ENCODE data around the gene DNMBP. TPM values are rescaled to one million over a fixed set of nuclear protein-coding genes. Genes with fewer than 3 reads are reported as not detected.

Gene DNMBP
- total and polyA plus RNA-seq, 2 of the 8 experiments (the other 6 are each of a cell fraction or from before 2014, with no cell fraction given) = 19.1 to 26.4 TPM

DNA sequence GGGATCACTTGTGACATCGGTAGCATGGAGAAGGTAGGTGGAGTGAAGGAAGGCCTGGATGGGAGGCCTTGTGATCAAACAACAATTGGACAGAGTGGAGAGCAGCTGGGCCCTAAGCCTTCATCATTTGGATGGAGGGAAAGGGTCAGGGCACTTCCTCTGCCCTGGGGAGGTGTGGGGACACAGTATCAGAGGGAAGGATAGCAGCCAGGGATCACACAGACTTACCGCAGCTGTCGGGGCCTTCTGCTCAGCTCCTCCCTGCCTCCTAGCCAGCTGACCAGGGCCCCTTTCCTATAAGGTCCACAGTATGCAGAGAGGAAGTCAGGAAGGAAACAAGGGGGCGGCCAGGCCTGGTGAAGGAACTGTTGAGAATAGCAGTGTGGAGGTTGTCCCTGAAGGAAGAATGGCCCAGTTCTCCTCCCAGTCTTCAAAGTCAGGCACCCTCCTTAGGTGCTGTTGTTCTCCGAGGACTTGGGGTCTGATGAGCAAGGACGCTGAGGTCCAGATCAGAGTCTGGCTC lies 165.3 kb downstream of the DNMBP start (continued):
- TF ChIP-seq, protein P1, sequence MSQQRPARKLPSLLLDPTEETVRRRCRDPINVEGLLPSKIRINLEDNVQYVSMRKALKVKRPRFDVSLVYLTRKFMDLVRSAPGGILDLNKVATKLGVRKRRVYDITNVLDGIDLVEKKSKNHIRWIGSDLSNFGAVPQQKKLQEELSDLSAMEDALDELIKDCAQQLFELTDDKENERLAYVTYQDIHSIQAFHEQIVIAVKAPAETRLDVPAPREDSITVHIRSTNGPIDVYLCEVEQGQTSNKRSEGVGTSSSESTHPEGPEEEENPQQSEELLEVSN (IDR thresholded peaks at IDR 0.05) = no peak

Data from H1 (cell line).